Gastroesophageal sphincter (tissue), 2 donors: ENCODE data around the gene COL5A1.

ENCODE experiments used
- EP300 ChIP-seq: sonication (generic); formaldehyde crosslinking; IDR thresholded peaks from one replicate; pipeline ENCODE4 v1.6.1; 2017; ENCODE audit warnings: antibody characterized with exemption, mild to moderate bottlenecking
- POLR2A ChIP-seq, 2 donors: fragments of 450-650 bp; IDR thresholded peaks; one replicate each; pipeline ENCODE4 v1.6.1; 2017; ENCODE audit warnings: antibody characterized with exemption in 2 of 2, mild to moderate bottlenecking in 2 of 2, moderate library complexity in 1 of 2

DNA sequence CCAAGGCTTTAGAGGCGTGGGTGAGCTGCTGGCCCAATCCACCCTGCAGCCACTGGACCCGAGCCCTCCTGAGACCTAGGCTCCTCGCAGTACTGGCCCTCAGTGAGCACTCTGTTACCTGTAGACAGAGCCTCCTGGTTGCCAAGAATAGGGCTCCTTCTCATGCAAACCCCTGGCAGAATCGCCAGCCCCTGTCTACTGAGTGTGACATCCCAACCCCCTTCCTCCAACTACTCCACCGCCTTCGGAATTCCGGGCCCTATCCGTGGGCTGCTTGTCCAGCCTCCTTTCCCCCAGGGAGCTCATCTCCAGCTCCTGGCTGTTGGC, 23.8 kb upstream of the COL5A1 start:
- TF ChIP-seq EP300 (no peak), POLR2A (IDR thresholded peaks at IDR 0.05) (no peak)
